NCI-H345 treated with DMSO at 0.1 percent for 48 hours (cell line): Measurements from ENCODE around the gene NPY2R.

Experiments
- DNase-seq: peaks from one replicate; lab custom pipeline; 2025; ENCODE audit not compliant: unreplicated experiment; lab: John Stamatoyannopoulos, UW

The NPY2R gene

GRCh38 chr4:155208258-155209054 lies at the start of gene NPY2R:
TSS of gene NPY2R (plus strand) at chr4:155208636. CDS start at chr4:155213940, 5,304 bp downstream.
- DNase-seq, result no peak

- no peak for DNase-seq
Measured at GRCh38 chr4:155161357-155161756, 47.1 kb upstream of the NPY2R start.

- DNase-seq, result no peak
Measured at GRCh38 chr4:155164718-155165117, 43.7 kb upstream of the NPY2R start.

- DNase-seq, result no peak
Measured at GRCh38 chr4:155170569-155170968, 37.9 kb upstream of the NPY2R start.

GRCh38 chr4:155173371-155173770 lies 35.1 kb upstream of the NPY2R start:
- no peak for DNase-seq

- DNase-seq, result no peak
Measured at GRCh38 chr4:155174668-155175067, 33.8 kb upstream of the NPY2R start.

- DNase-seq, result no peak
Measured at GRCh38 chr4:155179216-155179615, 29.2 kb upstream of the NPY2R start.

GRCh38 chr4:155186972-155187371 lies 21.5 kb upstream of the NPY2R start:
- DNase-seq, result no peak

GRCh38 chr4:155187989-155188388 lies 20.4 kb upstream of the NPY2R start:
- DNase-seq, result no peak

GRCh38 chr4:155190099-155190498 lies 18.3 kb upstream of the NPY2R start:
- DNase-seq, result no peak

- DNase-seq, result no peak
Measured at GRCh38 chr4:155197757-155198156, 10.7 kb upstream of the NPY2R start.

- DNase-seq, result no peak
Measured at GRCh38 chr4:155207534-155208257, 740 bp upstream of the NPY2R start.

GRCh38 chr4:155220025-155220424 lies 11.6 kb downstream of the NPY2R start:
- DNase-seq, result no peak

GRCh38 chr4:155227131-155227530 lies 18.7 kb downstream of the NPY2R start:
- no peak for DNase-seq

- DNase-seq, result no peak
Measured at GRCh38 chr4:155228713-155229112, 20.3 kb downstream of the NPY2R start.

- DNase-seq, result no peak
Measured at GRCh38 chr4:155232432-155232831, 24.0 kb downstream of the NPY2R start.

- DNase-seq, result no peak
Measured at GRCh38 chr4:155234206-155234605, 25.8 kb downstream of the NPY2R start.

GRCh38 chr4:155237567-155237966 lies 29.1 kb downstream of the NPY2R start:
- DNase-seq, result no peak

GRCh38 chr4:155241225-155241624 lies 32.8 kb downstream of the NPY2R start:
- no peak for DNase-seq

GRCh38 chr4:155241664-155242063 lies 33.2 kb downstream of the NPY2R start:
- no peak for DNase-seq

- DNase-seq, result no peak
Measured at GRCh38 chr4:155245105-155245504, 36.7 kb downstream of the NPY2R start.
